ENCODE data around the gene LTK. TPM values are rescaled to one million over a fixed set of nuclear protein-coding genes. Genes with fewer than 3 reads are reported as not detected.

Gene LTK
- polyA plus RNA-seq (ENCODE audit: insufficient read length in 4 of 4) = 1 to 10 TPM in 3 of 4 donors, under 1 TPM in 1; 0.64 to 3.4 (median 2.0) TPM

GRCh38 chr15:41513506-41514227 lies at the start of gene LTK:
TSS of gene LTK (minus strand) at chr15:41513827. CDS start at chr15:41513709, 118 bp downstream.
- no peak for DNase-seq (ENCODE audit: low read depth in 4 of 4, low spot score in 3 of 4)

- DNase-seq (ENCODE audit: low read depth in 4 of 4, low spot score in 3 of 4) = no peak
Observed at GRCh38 chr15:41562784-41563198, 49.2 kb upstream of the LTK start.

DNA sequence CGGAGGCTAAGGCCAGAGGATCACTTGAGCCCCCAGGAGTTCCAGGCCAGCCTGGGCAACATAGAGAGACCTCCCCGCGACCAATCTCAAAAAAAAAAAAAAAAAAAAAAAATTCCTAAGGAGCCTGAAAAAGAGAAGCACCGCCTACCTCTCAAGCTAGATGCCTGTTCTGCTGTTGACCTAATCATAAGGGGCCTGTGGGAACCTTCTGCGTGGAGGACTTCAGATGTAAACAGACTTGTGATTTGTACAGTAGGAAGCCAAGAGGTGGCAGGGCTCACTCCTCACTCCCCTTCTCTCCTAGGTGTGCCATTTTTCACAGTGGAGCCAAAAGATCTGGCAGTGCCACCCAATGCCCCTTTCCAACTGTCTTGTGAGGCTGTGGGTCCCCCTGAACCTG lies 48.6 kb upstream of the LTK start:
- no peak for DNase-seq (ENCODE audit: low read depth in 4 of 4, low spot score in 3 of 4)

- no peak for DNase-seq (ENCODE audit: low read depth in 4 of 4, low spot score in 3 of 4)
Observed at GRCh38 chr15:41561777-41562145, 48.1 kb upstream of the LTK start.

DNA sequence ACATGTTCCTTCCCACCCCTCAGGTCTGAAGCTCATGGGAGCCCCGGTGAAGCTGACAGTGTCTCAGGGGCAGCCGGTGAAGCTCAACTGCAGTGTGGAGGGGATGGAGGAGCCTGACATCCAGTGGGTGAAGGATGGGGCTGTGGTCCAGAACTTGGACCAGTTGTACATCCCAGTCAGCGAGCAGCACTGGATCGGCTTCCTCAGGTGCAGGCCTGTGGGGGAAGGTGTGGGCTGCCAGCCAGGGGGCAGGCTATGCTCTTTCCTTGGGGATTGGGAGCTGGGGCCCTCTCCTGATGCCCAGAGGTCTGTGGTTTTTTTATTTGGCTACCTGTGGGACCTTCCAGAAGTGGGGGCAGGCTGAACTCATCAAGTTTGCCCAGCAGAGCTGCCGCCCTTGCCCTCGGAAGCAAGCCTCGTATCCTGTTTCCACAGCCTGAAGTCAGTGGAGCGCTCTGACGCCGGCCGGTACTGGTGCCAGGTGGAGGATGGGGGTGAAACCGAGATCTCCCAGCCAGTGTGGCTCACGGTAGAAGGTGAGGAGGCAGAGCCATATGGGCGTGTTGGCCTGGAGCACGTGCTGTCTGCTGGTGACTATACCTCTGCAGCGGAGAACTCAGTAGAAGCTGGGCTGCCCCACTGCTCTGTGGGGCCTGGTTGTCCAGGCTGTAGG lies 47.6 kb upstream of the LTK start:
- DNase-seq (ENCODE audit: low read depth in 4 of 4, low spot score in 3 of 4) = no peak

DNA sequence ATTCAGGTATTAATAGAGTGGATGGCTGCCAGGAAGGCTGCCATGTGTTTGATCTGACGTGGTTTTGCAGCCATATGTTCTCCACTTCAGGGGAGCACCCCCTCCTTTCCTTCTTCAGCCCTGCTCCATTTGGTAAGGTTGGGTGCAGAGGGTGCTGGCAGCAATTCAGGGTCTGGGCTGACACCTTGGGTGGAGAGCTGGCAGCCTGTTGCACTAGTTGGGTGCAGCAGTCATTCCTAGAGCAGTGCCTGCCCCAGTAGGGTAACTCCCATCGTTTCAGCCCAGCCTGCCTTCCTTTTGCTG lies 46.9 kb upstream of the LTK start:
- DNase-seq (ENCODE audit: low read depth in 4 of 4, low spot score in 3 of 4) = no peak

- no peak for DNase-seq (ENCODE audit: low read depth in 4 of 4, low spot score in 3 of 4)
Observed at GRCh38 chr15:41559239-41559782, 45.7 kb upstream of the LTK start.

- no peak for DNase-seq (ENCODE audit: low read depth in 4 of 4, low spot score in 3 of 4)
Observed at GRCh38 chr15:41558400-41559238, 45.0 kb upstream of the LTK start, which contains the start of gene TYRO3. TSS of gene TYRO3 (plus strand) at chr15:41559212. CDS start at chr15:41559258, 46 bp downstream.

- peak in 1 of 4 donors; percentile 64 for DNase-seq (ENCODE audit: low read depth in 4 of 4, low spot score in 3 of 4)
Observed at GRCh38 chr15:41557673-41558399, 44.2 kb upstream of the LTK start.

GRCh38 chr15:41556677-41557076 lies 43.0 kb upstream of the LTK start:
- no peak for DNase-seq (ENCODE audit: low read depth in 4 of 4, low spot score in 3 of 4)

DNA sequence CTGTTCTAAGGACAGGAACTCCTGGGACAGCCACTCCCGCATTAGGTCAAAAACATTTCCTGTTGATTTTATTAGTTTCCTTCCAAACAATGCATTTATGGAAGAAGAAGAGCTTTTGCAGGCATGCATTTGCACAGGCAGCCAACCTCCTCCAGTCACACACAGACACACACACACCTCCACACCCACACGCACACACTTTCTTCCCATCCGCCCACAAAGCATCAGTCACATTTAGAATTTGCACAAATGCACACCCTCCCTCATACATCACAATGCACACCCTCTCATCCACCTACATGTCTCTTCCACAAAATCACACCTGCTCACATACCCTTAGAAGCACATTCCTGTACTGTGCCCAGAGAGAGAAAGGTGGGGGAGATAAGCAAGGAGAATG lies 41.3 kb upstream of the LTK start:
- no peak for DNase-seq (ENCODE audit: low read depth in 4 of 4, low spot score in 3 of 4)

GRCh38 chr15:41554343-41554742 lies 40.7 kb upstream of the LTK start:
- DNase-seq (ENCODE audit: low read depth in 4 of 4, low spot score in 3 of 4) = no peak

- no peak for DNase-seq (ENCODE audit: low read depth in 4 of 4, low spot score in 3 of 4)
Observed at GRCh38 chr15:41553731-41554130, 40.1 kb upstream of the LTK start.

- DNase-seq (ENCODE audit: low read depth in 4 of 4, low spot score in 3 of 4) = no peak
Observed at GRCh38 chr15:41550066-41550775, 36.6 kb upstream of the LTK start.

DNA sequence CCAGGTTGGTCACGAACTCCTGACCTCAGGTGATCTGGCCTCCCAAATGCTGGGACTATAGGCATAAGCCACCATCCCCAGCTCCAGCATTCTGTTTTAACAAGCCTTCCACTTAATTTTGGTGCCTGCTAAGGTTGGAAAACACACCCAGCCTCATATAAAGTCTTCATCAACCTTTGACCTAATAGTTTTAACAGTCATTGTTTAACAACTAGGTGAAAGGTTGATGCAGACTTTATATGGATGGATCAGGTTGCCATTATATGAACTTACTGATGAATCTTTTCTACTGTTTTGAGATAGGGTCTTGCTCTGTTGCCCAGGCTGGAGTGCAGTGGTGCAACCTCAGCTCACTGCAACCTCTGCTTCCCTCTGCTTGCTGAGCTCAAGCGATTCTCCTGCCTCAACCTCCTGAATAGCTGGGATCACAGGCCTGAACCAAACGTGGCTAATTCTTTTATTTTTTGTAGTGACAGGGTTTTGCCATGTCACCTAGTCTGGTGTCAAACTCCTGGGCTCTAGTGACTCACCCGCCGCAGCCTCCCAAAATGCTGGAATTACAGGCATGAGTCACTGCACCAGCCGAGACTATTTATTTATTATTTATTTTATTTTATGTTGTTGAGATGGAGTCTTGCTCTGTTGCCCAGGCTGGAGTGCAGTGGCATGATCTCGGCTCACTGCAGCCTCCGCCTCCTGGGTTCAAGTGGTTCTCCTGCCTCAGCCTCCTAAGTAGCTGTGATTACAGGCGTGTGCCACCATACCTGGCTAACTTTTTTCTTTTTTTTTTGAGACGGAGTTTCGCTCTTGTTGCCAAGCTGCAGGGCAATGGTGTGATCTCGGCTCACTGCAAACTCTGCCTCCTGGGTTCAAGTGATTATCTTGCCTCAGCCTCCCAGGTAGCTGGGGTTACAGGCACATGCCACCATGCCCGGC lies 33.5 kb upstream of the LTK start:
- DNase-seq (ENCODE audit: low read depth in 4 of 4, low spot score in 3 of 4) = no peak

GRCh38 chr15:41545218-41545617 lies 31.6 kb upstream of the LTK start:
- no peak for DNase-seq (ENCODE audit: low read depth in 4 of 4, low spot score in 3 of 4)

DNA sequence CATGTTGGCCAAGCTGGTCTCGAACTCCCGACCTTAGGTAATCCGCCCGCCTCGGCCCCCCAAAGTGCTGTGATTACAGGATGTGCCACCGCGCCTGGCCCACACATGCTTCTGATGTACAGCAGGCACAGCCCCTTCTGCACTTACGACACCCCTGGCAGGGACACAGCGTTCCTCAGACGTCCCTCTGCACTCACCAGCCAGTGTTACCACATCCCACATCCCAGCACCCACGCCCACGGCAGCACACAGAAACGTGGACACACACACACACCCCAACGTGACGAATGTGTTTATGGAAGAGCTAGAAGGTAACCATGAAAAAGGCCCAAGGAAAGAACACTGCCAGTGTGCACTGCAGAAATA lies 31.0 kb upstream of the LTK start:
- DNase-seq (ENCODE audit: low read depth in 4 of 4, low spot score in 3 of 4) = no peak

- no peak for DNase-seq (ENCODE audit: low read depth in 4 of 4, low spot score in 3 of 4)
Observed at GRCh38 chr15:41543521-41543870, 29.9 kb upstream of the LTK start.

DNA sequence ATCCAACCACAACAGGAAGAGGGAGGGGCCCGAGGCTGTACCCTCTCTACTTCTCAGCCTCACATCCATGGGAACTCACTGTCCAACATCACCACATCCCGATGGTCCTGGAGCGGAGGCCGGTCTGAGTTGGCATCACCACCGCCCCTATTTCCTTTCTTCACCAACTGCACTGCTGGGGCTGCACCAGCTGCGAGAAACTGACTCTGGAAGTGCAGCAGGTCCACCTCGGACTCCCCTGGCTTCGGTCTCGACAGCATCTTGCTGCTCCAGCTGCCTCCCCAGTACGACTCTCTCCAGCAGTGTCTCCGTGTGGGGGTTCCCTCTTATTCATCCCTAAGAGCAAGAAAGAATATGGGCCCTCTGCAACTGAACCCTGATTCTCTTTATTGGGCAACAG lies 23.2 kb upstream of the LTK start:
- DNase-seq (ENCODE audit: low read depth in 4 of 4, low spot score in 3 of 4) = no peak
